H1 (cell line): ENCODE measurements around the gene DNAJB14. TPM values are rescaled to one million over a fixed set of nuclear protein-coding genes. Genes with fewer than 3 reads are reported as not detected.

Experiments
- HDAC2 ChIP-seq, 2 experiments: fragments of 300-600 bp in 1 of 2; sonication (generic) in 1 of 2; IDR thresholded peaks; 2 replicates each; pipeline ENCODE4 v1.6.1; 2011 to 2012; ENCODE audit warnings: low read depth in 2 of 2, low read length in 2 of 2, mild to moderate bottlenecking in 2 of 2, moderate library complexity in 2 of 2, borderline replicate concordance in 1 of 2, inconsistent platforms in 1 of 2
- JUND ChIP-seq: IDR thresholded peaks from 2 replicates; pipeline ENCODE4 v1.6.1; 2011; ENCODE audit warnings: mild to moderate bottlenecking, improper control_type of control experiment, low read length
- KDM4A ChIP-seq: IDR thresholded peaks from one replicate; pipeline ENCODE4 v1.7.1; 2012; ENCODE audit warnings: low read depth, mild to moderate bottlenecking, moderate library complexity, low read length, inconsistent platforms; ENCODE audit not compliant: severe bottlenecking
- POLR2AphosphoS5 ChIP-seq: IDR thresholded peaks from 2 replicates; pipeline ENCODE4 v1.6.1; 2011; ENCODE audit warnings: low read depth, low read length
- polyA plus RNA-seq, 7 experiments: library from polyadenylated mRNA; depleted of rRNA in 3 of 7; stranded (reverse) in 5 of 7; unstranded in 2 of 7; fragments of >200 nt in 5 of 7; fragments of 200-250 nt in 2 of 7; gene quantifications; 1 replicate in 5 of 7; 2 replicates in 1 of 7; 4 replicates in 1 of 7; pipeline versions ENCODE4 v1.2.1 to v1.2.3, GENCODE V29; 2011 to 2013; ENCODE audit warnings: missing spikeins in 2 of 7, mixed read lengths in 2 of 7
- total RNA-seq: library from RNA; stranded (reverse); fragmentation: NEBNext Ultra II Directional; extraction: Animal tissue kit (Norgen Biotek cat#: 25700); gene quantifications from 2 replicates; pipeline ENCODE4 v1.2.1, GENCODE V29; 2021
- TF ChIP-seq, protein P1 (sequence below): IDR thresholded peaks from 2 replicates; pipeline ENCODE4 v1.6.1; 2012; ENCODE audit warnings: low read length, inconsistent platforms

DNAJB14 gene
- total and polyA plus RNA-seq, 2 of the 8 experiments (the other 6 are each of a cell fraction or from before 2014, with no cell fraction given) = 3.4 to 35.4 TPM

DNA sequence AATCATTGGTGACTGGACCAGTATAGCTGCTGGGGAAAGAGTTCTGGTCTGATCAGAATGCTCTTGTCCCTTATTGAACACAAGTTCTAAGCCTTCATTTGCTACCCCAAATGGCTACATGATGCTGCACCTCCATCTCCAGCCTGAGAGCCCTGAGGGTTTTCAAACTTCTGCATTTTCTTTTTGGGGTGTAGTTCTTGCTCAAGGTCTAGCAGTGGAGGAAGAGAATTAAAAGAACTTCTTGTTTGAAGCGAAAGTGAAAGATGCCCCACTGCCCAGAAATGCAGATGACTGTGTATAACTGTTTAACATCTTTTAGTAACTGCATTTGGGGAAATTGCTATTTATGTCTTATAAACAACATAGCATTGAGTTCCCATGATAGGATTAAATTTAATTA is 90.7 kb downstream of the DNAJB14 start (continued):
- TF ChIP-seq JUND (no peak), HDAC2 (IDR thresholded peaks at IDR 0.05; ENCODE audit: borderline replicate concordance in 1 of 2, low read depth in 2 of 2, low read length in 2 of 2) (no peak), POLR2AphosphoS5 (no peak), KDM4A (no peak)
- TF ChIP-seq, protein P1, sequence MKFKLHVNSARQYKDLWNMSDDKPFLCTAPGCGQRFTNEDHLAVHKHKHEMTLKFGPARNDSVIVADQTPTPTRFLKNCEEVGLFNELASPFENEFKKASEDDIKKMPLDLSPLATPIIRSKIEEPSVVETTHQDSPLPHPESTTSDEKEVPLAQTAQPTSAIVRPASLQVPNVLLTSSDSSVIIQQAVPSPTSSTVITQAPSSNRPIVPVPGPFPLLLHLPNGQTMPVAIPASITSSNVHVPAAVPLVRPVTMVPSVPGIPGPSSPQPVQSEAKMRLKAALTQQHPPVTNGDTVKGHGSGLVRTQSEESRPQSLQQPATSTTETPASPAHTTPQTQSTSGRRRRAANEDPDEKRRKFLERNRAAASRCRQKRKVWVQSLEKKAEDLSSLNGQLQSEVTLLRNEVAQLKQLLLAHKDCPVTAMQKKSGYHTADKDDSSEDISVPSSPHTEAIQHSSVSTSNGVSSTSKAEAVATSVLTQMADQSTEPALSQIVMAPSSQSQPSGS = no peak
